ENCODE results near the gene LARP4B. TPM values are rescaled to one million over a fixed set of nuclear protein-coding genes. Genes with fewer than 3 reads are reported as not detected.

LARP4B gene
- total and polyA plus RNA-seq, 8 donors, result 11.8 to 269 (median 54.3) TPM

DNA sequence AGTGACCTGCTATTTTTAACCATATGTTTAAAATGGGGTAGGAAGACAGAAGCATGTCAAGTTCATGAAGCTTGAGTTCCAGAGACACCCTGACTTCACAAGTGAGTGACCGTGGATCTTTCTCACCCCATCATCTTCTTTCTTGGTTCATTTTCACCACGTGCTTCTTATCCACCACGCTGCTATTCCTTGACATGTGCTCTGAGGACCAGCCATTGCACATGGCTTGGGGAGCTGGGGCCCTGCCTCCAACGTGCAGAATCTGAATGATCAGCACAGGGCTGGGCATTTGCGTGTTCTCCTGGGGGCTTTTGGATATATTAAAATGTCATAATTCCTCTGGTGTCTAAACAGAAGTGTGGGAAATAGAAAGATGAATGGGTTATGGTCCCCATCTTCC lies 31.7 kb upstream of the LARP4B start:
- DNase-seq, result no peak
- Histone ChIP-seq H3K4me3 (no peak overlapping the region), H3K9me3 (no peaks in the 10 kb centered on the region), H3K27ac (no peak overlapping the region), H3K27me3 (no peaks in the 10 kb centered on the region), H3K36me3 (no peaks in the 10 kb centered on the region), H3K4me1 (no peaks in the 10 kb centered on the region)
- WGBS, 5 donors, result 79 to 92% (median 86%) methylated on average over 5 of the region's 5 CpGs
- TF ChIP-seq POLR2AphosphoS5 (IDR thresholded peaks at IDR 0.05), result no peak
- TF ChIP-seq POLR2A (IDR thresholded peaks at IDR 0.05), result no peak
- TF ChIP-seq EP300 (IDR thresholded peaks at IDR 0.05), result no peak
- TF ChIP-seq, protein P1, sequence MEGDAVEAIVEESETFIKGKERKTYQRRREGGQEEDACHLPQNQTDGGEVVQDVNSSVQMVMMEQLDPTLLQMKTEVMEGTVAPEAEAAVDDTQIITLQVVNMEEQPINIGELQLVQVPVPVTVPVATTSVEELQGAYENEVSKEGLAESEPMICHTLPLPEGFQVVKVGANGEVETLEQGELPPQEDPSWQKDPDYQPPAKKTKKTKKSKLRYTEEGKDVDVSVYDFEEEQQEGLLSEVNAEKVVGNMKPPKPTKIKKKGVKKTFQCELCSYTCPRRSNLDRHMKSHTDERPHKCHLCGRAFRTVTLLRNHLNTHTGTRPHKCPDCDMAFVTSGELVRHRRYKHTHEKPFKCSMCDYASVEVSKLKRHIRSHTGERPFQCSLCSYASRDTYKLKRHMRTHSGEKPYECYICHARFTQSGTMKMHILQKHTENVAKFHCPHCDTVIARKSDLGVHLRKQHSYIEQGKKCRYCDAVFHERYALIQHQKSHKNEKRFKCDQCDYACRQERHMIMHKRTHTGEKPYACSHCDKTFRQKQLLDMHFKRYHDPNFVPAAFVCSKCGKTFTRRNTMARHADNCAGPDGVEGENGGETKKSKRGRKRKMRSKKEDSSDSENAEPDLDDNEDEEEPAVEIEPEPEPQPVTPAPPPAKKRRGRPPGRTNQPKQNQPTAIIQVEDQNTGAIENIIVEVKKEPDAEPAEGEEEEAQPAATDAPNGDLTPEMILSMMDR (IDR thresholded peaks at IDR 0.05), result no peak
- intact Hi-C loops (cut with DNase I; ENCODE audit: low total_unique reads), result no loop called here

DNA sequence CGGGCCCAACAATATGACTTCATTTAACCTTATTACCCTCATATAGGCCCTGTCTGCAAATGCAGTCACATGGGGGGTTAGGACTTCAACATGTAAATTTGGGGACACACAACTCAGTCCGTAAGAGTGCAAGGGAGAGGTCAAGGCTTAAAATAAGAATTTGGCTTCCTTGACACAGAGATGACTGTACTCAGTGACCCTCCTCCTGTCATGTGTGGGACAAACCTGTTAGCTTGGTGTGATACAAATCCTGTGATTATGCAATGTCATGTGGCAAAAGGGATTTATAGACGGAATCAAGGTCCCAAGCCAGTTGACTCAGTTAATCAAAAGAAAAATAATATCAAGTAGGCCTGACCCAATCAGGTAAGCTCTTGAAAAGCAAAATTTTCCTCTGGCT lies 30.8 kb upstream of the LARP4B start:
- Histone ChIP-seq H3K27me3 (no peaks in the 10 kb centered on the region), H3K27ac (no peak overlapping the region), H3K4me3 (no peak overlapping the region), H3K9me3 (no peaks in the 10 kb centered on the region), H3K4me1 (no peaks in the 10 kb centered on the region), H3K36me3 (no peaks in the 10 kb centered on the region)
- 83 to 93% (median 88%) methylated on average over 3 of the region's 3 CpGs for WGBS, 5 donors
- TF ChIP-seq POLR2A (IDR thresholded peaks at IDR 0.05), result no peak
- TF ChIP-seq POLR2AphosphoS5 (IDR thresholded peaks at IDR 0.05), result no peak
- no peak for TF ChIP-seq EP300 (IDR thresholded peaks at IDR 0.05)
- TF ChIP-seq, protein P1 (IDR thresholded peaks at IDR 0.05), result no peak
- no peak for DNase-seq
- intact Hi-C loops (cut with DNase I; ENCODE audit: low total_unique reads), result no loop called here

DNA sequence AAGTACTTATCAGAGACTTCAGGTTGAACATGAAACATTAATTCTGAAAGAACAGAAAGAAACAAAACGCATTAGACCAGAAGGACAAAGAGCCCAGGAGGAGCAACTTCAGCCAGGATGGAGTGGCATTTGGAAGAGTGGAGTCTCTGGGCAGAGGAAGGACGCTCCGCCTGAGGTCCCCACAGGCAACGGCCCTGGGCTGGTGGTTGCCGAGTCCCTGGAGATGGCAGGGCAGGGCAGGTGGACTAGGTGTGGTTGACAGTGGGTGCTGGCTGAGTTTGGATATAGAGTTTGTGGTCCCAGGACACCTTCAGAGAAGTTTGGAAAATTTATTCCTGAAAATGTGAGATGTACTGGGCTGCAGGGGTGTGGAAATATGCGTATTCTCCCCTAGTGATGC lies 27.4 kb upstream of the LARP4B start:
- intact Hi-C loops (cut with DNase I; ENCODE audit: low total_unique reads), result no loop called here
- no peak overlapping the region for H3K27ac ChIP-seq
- no peaks in the 10 kb centered on the region for H3K27me3 ChIP-seq
- H3K4me1 ChIP-seq, result peaks cover 0 to 8% (median 2%) of the 10 kb centered on the region in 4 donors
- H3K4me3 ChIP-seq, result no peak overlapping the region
- no peaks in the 10 kb centered on the region for H3K36me3 ChIP-seq
- H3K9me3 ChIP-seq, result no peaks in the 10 kb centered on the region
- WGBS, 5 donors, result 88 to 99% (median 97%) methylated on average over 5 to 6 of the region's 6 CpGs
- no peak for DNase-seq
- TF ChIP-seq EP300 (IDR thresholded peaks at IDR 0.05), result no peak
- no peak for TF ChIP-seq POLR2AphosphoS5 (IDR thresholded peaks at IDR 0.05)
- TF ChIP-seq, protein P1 (IDR thresholded peaks at IDR 0.05), result no peak
- TF ChIP-seq POLR2A (IDR thresholded peaks at IDR 0.05), result no peak

DNA sequence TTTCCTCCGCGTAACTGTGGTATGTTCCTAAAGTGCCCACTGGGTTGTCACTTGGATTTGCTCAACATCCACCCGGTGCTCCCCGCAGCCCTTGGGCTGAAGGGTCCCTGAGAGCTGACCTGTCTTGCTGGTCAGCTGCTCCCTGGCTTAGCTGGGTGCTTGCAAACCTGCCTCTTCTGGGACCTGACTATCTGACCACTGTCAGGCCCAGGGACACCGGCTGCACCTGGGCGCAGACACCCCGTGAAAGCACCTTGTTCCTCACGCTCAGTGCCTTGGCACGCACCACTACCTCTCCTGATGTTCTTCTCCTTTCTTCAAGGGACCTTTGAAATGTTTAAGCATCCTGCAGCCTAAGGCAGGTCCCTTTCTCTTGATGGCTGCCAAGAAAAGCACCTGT lies 26.6 kb upstream of the LARP4B start:
- H3K27me3 ChIP-seq, result no peaks in the 10 kb centered on the region
- no peaks in the 10 kb centered on the region for H3K36me3 ChIP-seq
- H3K9me3 ChIP-seq, result no peaks in the 10 kb centered on the region
- peaks cover 0 to 8% (median 2%) of the 10 kb centered on the region in 4 donors for H3K4me1 ChIP-seq
- intact Hi-C loops (cut with DNase I; ENCODE audit: low total_unique reads), result no loop called here
- no peak overlapping the region for H3K4me3 ChIP-seq
- no peak overlapping the region for H3K27ac ChIP-seq
- DNase-seq, result no peak
- WGBS, 5 donors, result 94 to 100% (median 96%) methylated on average over 7 to 9 of the region's 9 CpGs
- no peak for TF ChIP-seq EP300 (IDR thresholded peaks at IDR 0.05)
- TF ChIP-seq POLR2AphosphoS5 (IDR thresholded peaks at IDR 0.05), result no peak
- TF ChIP-seq POLR2A (IDR thresholded peaks at IDR 0.05), result no peak
- TF ChIP-seq, protein P1 (IDR thresholded peaks at IDR 0.05), result no peak

All from stomach (tissue), 9 donors.